Upper lobe of left lung (tissue), 6 donors: ENCODE results near the gene KIF6. TPM values are rescaled to one million over a fixed set of nuclear protein-coding genes. Genes with fewer than 3 reads are reported as not detected.

Experiments used
- ATAC-seq, 2 donors: fragments of 200-7000 bp; cut with Tn5 transposase; one replicate each; pipeline ENCODE4 v1.9.1; 2022; ENCODE audit warnings: mild to moderate bottlenecking in 2 of 2, moderate library complexity in 2 of 2; ENCODE audit not compliant: low FRiP score in 2 of 2
- DNase-seq, 2 donors: peaks; one replicate each; pipeline ENCODE4 v3.0.0-alpha.2; 2019 to 2020
- H3K27ac ChIP-seq, 4 donors: fragments of 200-600 bp; sonication (generic); one replicate each; pipeline ENCODE4 v1.5.1; 2016 to 2019
- H3K27me3 ChIP-seq, 4 donors: fragments of 200-600 bp; sonication (generic); one replicate each; pipeline ENCODE4 v1.5.1; 2017 to 2019
- H3K36me3 ChIP-seq, 4 donors: fragments of 200-600 bp; sonication (generic); one replicate each; pipeline ENCODE4 v1.5.1; 2016 to 2019
- H3K4me1 ChIP-seq, 4 donors: fragments of 200-600 bp; sonication (generic); one replicate each; pipeline ENCODE4 v1.5.1; 2018 to 2019
- H3K4me3 ChIP-seq, 4 donors: fragments of 200-600 bp; sonication (generic); one replicate each; pipeline ENCODE4 v1.5.1; 2017 to 2019; ENCODE audit warnings: mild to moderate bottlenecking in 2 of 4, moderate library complexity in 1 of 4
- H3K9me3 ChIP-seq, 4 donors: fragments of 200-600 bp; sonication (generic); one replicate each; pipeline ENCODE4 v1.5.1; 2018 to 2019
- CTCF ChIP-seq, 6 experiments: fragments of 450-650 bp in 4 of 6; fragments of 200-600 bp in 2 of 6; sonication (generic) in 2 of 6; IDR thresholded peaks; one replicate each; pipeline ENCODE4 v1.5.1; 2016 to 2019; ENCODE audit warnings: antibody characterized with exemption in 6 of 6
- EP300 ChIP-seq, 4 donors: sonication (generic); formaldehyde crosslinking; IDR thresholded peaks; one replicate each; pipeline ENCODE4 v1.5.1; 2017; ENCODE audit warnings: antibody characterized with exemption in 4 of 4, control low read depth in 2 of 4
- POLR2A ChIP-seq, 4 donors: fragments of 450-650 bp; IDR thresholded peaks; one replicate each; pipeline ENCODE4 v1.5.1; 2016 to 2017; ENCODE audit warnings: antibody characterized with exemption in 4 of 4, mild to moderate bottlenecking in 2 of 4
- POLR2AphosphoS5 ChIP-seq, 2 donors: sonication (generic); formaldehyde crosslinking; IDR thresholded peaks; one replicate each; pipeline ENCODE4 v1.5.1; 2017; ENCODE audit warnings: antibody characterized with exemption in 2 of 2
- WGBS, 2 donors: methylation state at CpG; one replicate each; pipeline ENCODE4 v1.1.5; 2017 to 2018; 5-methylcytosine and 5-hydroxymethylcytosine counted together
- total RNA-seq, 6 donors: library from RNA; depleted of rRNA in 4 of 6; stranded (reverse); fragments of >200 nt in 4 of 6; gene quantifications; one replicate each; pipeline versions ENCODE4 v1.1.0 to v1.2.1, GENCODE V29; 2016 to 2021
- donor health status: DM: no; HTN: no; CAD: no; lungs with moderate emphysema.
- donor health status: DM: no; HTN: yes; CAD: no; lungs with severe emphysema.

The KIF6 gene
- total RNA-seq, 6 donors from 2014 or later, result 0.55 to 7.9 (median 1.5) TPM

DNA sequence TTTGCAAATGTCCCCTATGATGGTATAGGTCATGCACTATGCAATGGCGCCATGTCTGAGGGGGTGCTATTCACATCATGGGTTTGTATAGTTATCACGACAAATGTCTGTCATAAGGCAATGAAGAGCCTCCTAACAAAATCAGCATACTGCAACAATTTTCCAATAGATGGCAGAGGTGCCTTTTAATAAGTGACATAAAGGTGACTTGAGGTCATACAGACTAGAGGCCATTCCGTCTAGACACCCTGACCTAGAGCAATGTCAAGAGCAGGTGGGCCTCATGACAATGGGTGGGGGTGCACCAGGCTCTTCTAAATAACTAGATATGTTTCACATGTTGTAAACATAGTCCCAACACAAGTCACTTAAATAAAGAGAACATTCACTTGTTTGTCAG, 107.7 kb downstream of the KIF6 start:
- DNase-seq, result no peak
- Histone ChIP-seq H3K4me1 (no peaks in the 10 kb centered on the region), H3K4me3 (no peak overlapping the region), H3K36me3 (no peaks in the 10 kb centered on the region), H3K27ac (no peak overlapping the region), H3K27me3 (no peaks in the 10 kb centered on the region), H3K9me3 (no peaks in the 10 kb centered on the region)
- ATAC-seq, result no peak
- TF ChIP-seq EP300 (IDR thresholded peaks at IDR 0.05) (no peak), CTCF (IDR thresholded peaks at IDR 0.05) (no peak), POLR2A (IDR thresholded peaks at IDR 0.05) (no peak), POLR2AphosphoS5 (IDR thresholded peaks at IDR 0.05) (no peak)
- 74 to 88% methylated on average over 3 of the region's 3 CpGs for whole genome bisulfite sequencing, 2 donors

GRCh38 chr6:39617026-39617425, 108.2 kb downstream of the KIF6 start:
- H3K9me3 ChIP-seq, result no peaks in the 10 kb centered on the region
- H3K4me3 ChIP-seq, result no peak overlapping the region
- ATAC-seq (no peak), DNase-seq (no peak)
- TF ChIP-seq EP300 (IDR thresholded peaks at IDR 0.05) (no peak), POLR2A (IDR thresholded peaks at IDR 0.05) (no peak), POLR2AphosphoS5 (IDR thresholded peaks at IDR 0.05) (no peak), CTCF (IDR thresholded peaks at IDR 0.05) (no peak)
- H3K27ac ChIP-seq, result no peak overlapping the region
- H3K4me1 ChIP-seq, result no peaks in the 10 kb centered on the region
- no peaks in the 10 kb centered on the region for H3K36me3 ChIP-seq
- no peaks in the 10 kb centered on the region for H3K27me3 ChIP-seq

- H3K4me1 ChIP-seq, result no peaks in the 10 kb centered on the region
- H3K27me3 ChIP-seq, result no peaks in the 10 kb centered on the region
- 86 to 90% methylated on average over 1 of the region's 1 CpG for whole genome bisulfite sequencing, 2 donors
- no peaks in the 10 kb centered on the region for H3K36me3 ChIP-seq
- H3K9me3 ChIP-seq, result no peaks in the 10 kb centered on the region
- no peak overlapping the region for H3K4me3 ChIP-seq
- ATAC-seq (no peak), DNase-seq (no peak)
- TF ChIP-seq POLR2A (IDR thresholded peaks at IDR 0.05), result no peak
- no peak for TF ChIP-seq EP300 (IDR thresholded peaks at IDR 0.05)
- no peak for TF ChIP-seq POLR2AphosphoS5 (IDR thresholded peaks at IDR 0.05)
- TF ChIP-seq CTCF (IDR thresholded peaks at IDR 0.05), result no peak
- H3K27ac ChIP-seq, result no peak overlapping the region
These were observed 109.6 kb downstream of the KIF6 start for GRCh38 chr6:39615622-39616021.

- TF ChIP-seq POLR2A (IDR thresholded peaks at IDR 0.05) (no peak), POLR2AphosphoS5 (IDR thresholded peaks at IDR 0.05) (no peak)
- DNase-seq (no peak), ATAC-seq (no peak)
- Histone ChIP-seq H3K27me3 (no peaks in the 10 kb centered on the region), H3K4me1 (peaks cover 0 to 7% (median 6%) of the 10 kb centered on the region in 4 donors), H3K36me3 (no peaks in the 10 kb centered on the region), H3K4me3 (no peak overlapping the region), H3K9me3 (no peaks in the 10 kb centered on the region), H3K27ac (no peak overlapping the region)
- 88 to 94% methylated on average over 2 of the region's 2 CpGs for WGBS, 2 donors
These were observed 110.7 kb downstream of the KIF6 start for GRCh38 chr6:39614393-39614950.

GRCh38 chr6:39610221-39610620, 115.0 kb downstream of the KIF6 start:
- ATAC-seq (peak in 1 of 2 donors; percentile 87), DNase-seq (no peak)
- Histone ChIP-seq H3K4me1 (peaks cover 0 to 7% (median 6%) of the 10 kb centered on the region in 4 donors), H3K27me3 (no peaks in the 10 kb centered on the region), H3K9me3 (no peaks in the 10 kb centered on the region), H3K27ac (peak overlapping the region in 2 of 4 donors; percentile 32 to 59), H3K4me3 (no peak overlapping the region), H3K36me3 (no peaks in the 10 kb centered on the region)
- TF ChIP-seq POLR2A (IDR thresholded peaks at IDR 0.05) (no peak), EP300 (IDR thresholded peaks at IDR 0.05) (peak in 1 of 4 donors; percentile 32)
- 21 to 24% methylated on average over 3 of the region's 3 CpGs for WGBS, 2 donors

DNA sequence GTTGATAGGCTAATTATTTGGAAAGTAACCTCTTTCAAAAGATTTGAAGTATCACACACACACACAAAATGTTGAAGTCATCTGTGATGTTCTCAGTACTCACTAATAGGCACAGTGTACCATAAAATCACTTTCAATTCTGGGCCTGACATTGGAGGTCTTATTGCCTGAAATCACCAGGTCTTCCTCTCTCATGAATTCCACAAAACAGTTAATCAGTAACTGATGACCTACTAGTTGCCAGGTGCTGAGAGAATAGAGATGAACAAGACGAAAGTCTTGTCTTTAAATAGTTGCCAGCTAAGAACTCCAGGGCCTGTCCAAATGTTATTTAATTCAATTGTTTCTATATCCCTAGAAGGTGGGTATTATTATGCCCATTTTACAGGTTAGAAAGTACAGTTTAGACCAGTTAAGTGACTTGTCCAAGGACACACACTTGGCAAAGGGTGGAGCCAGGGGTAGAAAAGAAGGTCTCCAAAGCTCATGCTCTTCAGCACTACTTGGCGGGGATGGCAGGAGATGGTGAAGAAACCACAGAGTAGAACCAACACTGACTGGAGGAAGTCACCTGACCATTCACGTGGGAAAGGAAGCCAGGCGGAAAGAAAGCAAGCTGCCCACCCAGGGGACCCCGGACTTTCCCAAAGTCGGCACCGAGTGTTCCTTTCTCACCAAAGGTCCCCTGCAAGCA, 116.4 kb downstream of the KIF6 start:
- H3K9me3 ChIP-seq, result no peaks in the 10 kb centered on the region
- ATAC-seq, result no peak
- H3K27ac ChIP-seq, result no peak overlapping the region
- DNase-seq, result no peak
- WGBS, 2 donors, result 78 to 86% methylated on average over 7 of the region's 7 CpGs
- no peak for TF ChIP-seq POLR2A (IDR thresholded peaks at IDR 0.05)
- no peak for TF ChIP-seq EP300 (IDR thresholded peaks at IDR 0.05)
- TF ChIP-seq CTCF (IDR thresholded peaks at IDR 0.05), result no peak
- H3K27me3 ChIP-seq, result no peaks in the 10 kb centered on the region
- H3K36me3 ChIP-seq, result no peaks in the 10 kb centered on the region
- peaks cover 0 to 11% (median 8%) of the 10 kb centered on the region in 4 donors for H3K4me1 ChIP-seq
- H3K4me3 ChIP-seq, result no peak overlapping the region
